Measurements from ENCODE around the gene SPEF1.

SPEF1 gene

DNA sequence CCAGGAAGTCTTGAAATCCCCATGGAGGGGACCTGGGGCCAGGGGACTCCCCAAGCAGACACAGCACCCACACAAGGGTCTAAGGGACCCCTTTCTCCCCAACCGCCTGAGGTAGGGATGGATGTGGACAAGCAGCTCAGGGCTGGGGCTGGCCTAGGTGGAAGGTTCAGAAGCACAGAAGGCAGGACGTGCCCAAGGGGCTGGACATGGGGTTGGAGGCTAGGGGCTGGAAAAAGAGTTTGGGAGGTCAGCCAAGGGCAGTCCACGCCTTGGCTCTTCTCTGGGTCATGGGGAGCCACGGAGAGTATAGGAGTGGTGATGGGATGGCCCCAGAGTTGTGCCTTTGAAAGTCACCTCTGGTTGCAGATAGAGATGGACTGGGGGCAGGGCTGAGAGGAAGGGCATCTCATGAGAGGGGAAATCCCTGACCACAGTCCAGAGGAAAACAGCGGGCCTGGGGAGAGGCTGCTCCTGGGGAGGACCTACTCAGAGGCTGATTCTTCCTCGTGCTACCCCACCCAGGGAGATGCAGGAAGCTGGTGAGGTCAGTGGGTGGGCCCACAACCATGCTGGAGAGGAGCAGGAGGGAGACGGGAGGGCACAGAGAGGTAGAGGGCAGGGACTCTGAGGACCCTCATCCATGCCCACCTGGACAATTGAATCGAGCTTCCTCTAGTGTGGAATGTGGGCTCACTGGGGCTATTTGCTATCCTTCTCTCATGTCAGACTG is 51.3 kb downstream of the SPEF1 start:
- no peak for DNase-seq (ENCODE audit: low spot score)

DNA sequence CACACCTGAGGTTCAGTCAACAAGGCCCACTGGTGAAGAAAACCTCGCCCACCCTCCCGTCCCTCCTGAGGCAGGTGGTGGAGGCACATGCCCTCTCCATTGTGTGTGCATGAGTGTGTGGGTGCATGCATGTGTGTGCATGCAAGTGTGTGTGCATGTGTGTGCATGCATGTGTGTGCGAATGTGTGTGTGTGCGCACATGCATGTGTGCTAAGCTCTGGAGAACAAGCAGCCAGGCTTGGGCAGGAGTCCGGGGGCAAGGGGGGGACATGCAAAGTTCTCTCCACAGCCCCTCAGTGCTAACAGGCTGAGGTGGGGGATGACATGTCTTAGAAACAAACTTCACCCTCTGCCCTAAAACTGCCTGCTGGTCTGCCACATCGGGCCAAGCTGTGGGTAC is 51.9 kb downstream of the SPEF1 start:
- no peak for DNase-seq (ENCODE audit: low spot score)

DNA sequence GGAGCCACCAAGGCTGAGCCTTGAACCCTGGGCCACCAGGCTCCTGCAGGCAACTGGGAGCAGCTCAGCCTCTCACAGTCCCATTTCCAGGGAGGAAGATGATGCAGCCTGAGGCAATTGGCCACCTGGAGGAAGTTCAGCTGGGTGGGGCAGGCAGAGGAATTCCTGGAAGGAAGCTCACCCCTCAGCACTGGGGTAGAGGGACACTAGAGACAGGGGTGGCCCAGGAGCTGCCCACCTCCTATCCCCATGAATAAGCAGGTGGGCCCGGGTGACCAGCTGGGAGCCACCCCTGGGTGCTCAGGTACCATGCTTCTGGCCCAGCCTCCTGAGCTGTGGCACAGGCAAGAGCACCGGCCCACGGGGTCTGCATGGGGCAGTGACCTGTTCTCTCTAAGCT is 52.4 kb downstream of the SPEF1 start:
- no peak for DNase-seq (ENCODE audit: low spot score)

DNA sequence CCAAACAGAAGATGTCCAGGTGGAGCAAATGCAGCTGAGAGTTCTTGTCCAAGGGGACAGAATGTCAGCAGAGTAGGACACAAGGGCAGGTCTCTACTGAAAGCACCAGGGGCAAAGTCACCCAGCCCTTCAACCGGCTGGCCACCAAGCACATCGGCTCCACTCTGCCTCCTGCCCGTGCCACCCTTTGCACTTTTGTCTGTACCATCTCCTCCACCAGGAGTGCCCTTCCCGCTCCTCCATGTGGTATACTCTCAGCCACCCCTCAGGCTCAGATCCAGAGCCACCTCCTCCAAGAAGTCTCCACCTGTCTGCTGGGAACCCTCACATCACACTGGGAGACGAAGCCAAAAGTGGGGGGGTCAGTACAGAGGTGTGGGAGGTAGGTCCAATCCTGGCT is 52.9 kb downstream of the SPEF1 start:
- no peak for DNase-seq (ENCODE audit: low spot score)
